Calu3 (cell line): ENCODE measurements around the gene DDX17. TPM values are rescaled to one million over a fixed set of nuclear protein-coding genes. Genes with fewer than 3 reads are reported as not detected.

Source experiments
- BruUV-seq: library from RNA; stranded (reverse); fragments of 400-500 nt; replicated peaks from 2 replicates; lab custom pipeline; 2021; lab: Mats Ljungman, UMichigan
- CTCF ChIA-PET: fragments of 300-600 bp; sonication (Branson Sonifier 250); formaldehyde crosslinking; loops from one replicate; lab custom pipeline; 2022; ENCODE audit warnings: antibody characterized with exemption; lab: Charles Lee
- DNase-seq: peaks from one replicate; pipeline ENCODE4 v3.0.0; 2022
- H3K27ac Mint-ChIP-seq: one replicate; pipeline ENCODE4 v1.8.0; 2022; ENCODE audit warnings: mixed read lengths; ENCODE audit not compliant: unreplicated experiment
- H3K27me3 Mint-ChIP-seq: one replicate; pipeline ENCODE4 v1.8.0; 2022; ENCODE audit warnings: mixed read lengths; ENCODE audit not compliant: unreplicated experiment
- H3K36me3 Mint-ChIP-seq: one replicate; pipeline ENCODE4 v1.8.0; 2022; ENCODE audit warnings: mild to moderate bottlenecking, moderate library complexity, mixed read lengths; ENCODE audit not compliant: insufficient read depth, unreplicated experiment
- H3K4me1 Mint-ChIP-seq: one replicate; pipeline ENCODE4 v1.8.0; 2022; ENCODE audit warnings: mild to moderate bottlenecking, low read depth, mixed read lengths; ENCODE audit not compliant: unreplicated experiment
- H3K4me3 Mint-ChIP-seq: one replicate; pipeline ENCODE4 v1.8.0; 2022; ENCODE audit warnings: mild to moderate bottlenecking, low read depth, moderate library complexity, mixed read lengths; ENCODE audit not compliant: unreplicated experiment
- H3K9me3 Mint-ChIP-seq: one replicate; pipeline ENCODE4 v1.8.0; 2022; ENCODE audit warnings: low read depth, mixed read lengths; ENCODE audit not compliant: unreplicated experiment
- intact Hi-C: fragments of 100-400 bp; cut with micrococcal nuclease; formaldehyde crosslinking; loops from one replicate; pipeline ENCODE4 v1.10.0; 2022; ENCODE audit not compliant: unreplicated experiment
- total RNA-seq: library from RNA; stranded (reverse); gene quantifications from 2 replicates; pipeline ENCODE4 v1.2.3, GENCODE V29; 2022
- TF ChIP-seq, protein P1 (sequence below): fragments of 200-600 bp; IDR thresholded peaks from one replicate; pipeline ENCODE4 v1.8.0; 2022; ENCODE audit warnings: antibody characterized with exemption; ENCODE audit not compliant: unreplicated experiment

DDX17 gene
- total RNA-seq, 1 experiment from 2014 or later, result 342 TPM

DNA sequence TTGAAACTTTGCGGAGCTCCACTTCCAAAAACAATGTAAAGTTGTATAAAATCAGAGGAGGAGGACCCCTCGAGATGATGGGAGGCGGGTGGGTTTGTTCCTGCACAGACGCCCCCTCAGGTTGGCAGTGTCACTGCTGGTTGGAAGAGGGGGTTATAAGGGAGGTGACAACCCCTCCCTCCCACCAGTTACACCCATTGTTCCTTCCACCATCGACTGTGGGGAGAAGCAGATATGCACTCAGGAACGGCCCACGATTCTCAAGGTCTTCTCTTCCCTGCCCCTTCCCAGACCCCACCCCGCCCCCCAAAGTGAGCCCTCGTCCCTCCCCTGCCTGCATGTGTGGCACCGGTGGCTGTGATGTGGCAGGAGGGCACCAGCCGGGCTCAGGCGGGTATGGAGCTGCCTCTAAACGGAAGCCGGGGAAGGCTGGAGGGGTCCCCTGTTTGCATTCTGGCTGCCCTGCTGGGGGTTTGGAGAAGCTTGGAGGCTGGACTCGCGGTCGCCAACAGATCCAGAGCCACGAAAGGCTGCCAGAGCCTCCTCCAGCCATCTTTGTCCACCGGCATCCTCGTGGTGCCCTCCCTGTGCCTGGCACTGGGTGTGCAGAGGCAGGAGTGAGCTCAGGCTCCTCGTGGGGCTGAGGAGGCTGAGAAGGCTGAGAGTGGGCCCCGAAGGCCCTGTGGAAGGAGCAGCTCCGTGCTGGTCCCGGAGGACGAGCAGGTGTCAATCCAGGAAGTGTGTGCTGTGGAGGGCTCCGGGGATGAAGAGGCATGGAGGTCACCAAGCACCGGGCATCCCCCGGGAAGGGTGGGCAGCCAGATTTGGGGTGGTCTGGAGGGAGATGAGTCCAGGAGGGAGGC lies 37.4 kb downstream of the DDX17 start:
- CTCF ChIA-PET, result interaction anchor here (0.9 kb wide), 1 partner anchor 21 kb away, joined by 8 read pairs; no protein-coding TSS in a partner anchor
- H3K27ac Mint-ChIP-seq, result no peak overlapping the region
- H3K9me3 Mint-ChIP-seq, result no peaks in the 10 kb centered on the region
- H3K4me1 Mint-ChIP-seq, result no peaks in the 10 kb centered on the region
- DNase-seq, result no peak
- intact Hi-C loops, result no loop called here
- BruUV-seq, result TSS peak; percentile 40
- TF ChIP-seq, protein P1, sequence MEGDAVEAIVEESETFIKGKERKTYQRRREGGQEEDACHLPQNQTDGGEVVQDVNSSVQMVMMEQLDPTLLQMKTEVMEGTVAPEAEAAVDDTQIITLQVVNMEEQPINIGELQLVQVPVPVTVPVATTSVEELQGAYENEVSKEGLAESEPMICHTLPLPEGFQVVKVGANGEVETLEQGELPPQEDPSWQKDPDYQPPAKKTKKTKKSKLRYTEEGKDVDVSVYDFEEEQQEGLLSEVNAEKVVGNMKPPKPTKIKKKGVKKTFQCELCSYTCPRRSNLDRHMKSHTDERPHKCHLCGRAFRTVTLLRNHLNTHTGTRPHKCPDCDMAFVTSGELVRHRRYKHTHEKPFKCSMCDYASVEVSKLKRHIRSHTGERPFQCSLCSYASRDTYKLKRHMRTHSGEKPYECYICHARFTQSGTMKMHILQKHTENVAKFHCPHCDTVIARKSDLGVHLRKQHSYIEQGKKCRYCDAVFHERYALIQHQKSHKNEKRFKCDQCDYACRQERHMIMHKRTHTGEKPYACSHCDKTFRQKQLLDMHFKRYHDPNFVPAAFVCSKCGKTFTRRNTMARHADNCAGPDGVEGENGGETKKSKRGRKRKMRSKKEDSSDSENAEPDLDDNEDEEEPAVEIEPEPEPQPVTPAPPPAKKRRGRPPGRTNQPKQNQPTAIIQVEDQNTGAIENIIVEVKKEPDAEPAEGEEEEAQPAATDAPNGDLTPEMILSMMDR, result peak; percentile 13
- H3K4me3 Mint-ChIP-seq, result peak overlapping the region; percentile 77
- peaks cover 13% of the 10 kb centered on the region for H3K36me3 Mint-ChIP-seq
- H3K27me3 Mint-ChIP-seq, result peaks cover 22% of the 10 kb centered on the region

DNA sequence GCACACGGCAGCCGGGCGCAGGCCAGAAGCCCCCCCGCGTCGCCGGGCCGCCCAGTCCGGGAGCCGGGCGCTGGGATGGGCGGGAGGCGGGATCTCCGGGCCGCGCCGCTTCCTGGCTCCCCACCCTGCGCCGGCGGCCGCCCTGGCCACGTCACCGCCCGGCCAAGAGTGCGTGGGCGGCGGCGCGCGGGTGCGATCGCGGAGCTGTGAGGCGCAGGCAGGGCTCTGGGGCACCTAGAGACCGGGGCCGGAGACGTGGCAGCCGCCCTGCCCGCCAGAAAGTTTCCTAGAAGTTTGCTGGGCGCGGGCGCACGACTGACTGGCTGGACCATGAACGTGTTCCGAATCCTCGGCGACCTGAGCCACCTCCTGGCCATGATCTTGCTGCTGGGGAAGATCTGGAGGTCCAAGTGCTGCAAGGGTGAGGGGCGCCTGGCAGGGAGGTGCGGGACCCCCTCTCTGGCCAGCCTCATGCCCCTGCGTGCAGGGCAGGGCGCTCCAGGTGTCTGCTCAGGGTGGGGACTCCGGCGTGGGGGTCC lies 38.1 kb downstream of the DDX17 start, which contains the start of gene KDELR3:
TSS of gene KDELR3 (plus strand) at position 193 of the 539 bp plus-strand sequence. CDS start at position 331, 138 bp downstream.
- Mint-ChIP-seq H3K27me3 (peaks cover 29% of the 10 kb centered on the region), H3K4me1 (no peaks in the 10 kb centered on the region), H3K9me3 (no peaks in the 10 kb centered on the region), H3K4me3 (peak within 1 kb of the TSS; percentile 77), H3K36me3 (peaks cover 13% of the 10 kb centered on the region), H3K27ac (peak within 1 kb of the TSS; percentile 87)
- intact Hi-C loops, result no loop called here
- peak; percentile 68 for DNase-seq
- TF ChIP-seq, protein P1, result no peak
- CTCF ChIA-PET, result interaction anchor here (0.9 kb wide), 1 partner anchor 20 kb away, joined by 8 read pairs; no protein-coding TSS in a partner anchor
- BruUV-seq, result no TSS peak

DNA sequence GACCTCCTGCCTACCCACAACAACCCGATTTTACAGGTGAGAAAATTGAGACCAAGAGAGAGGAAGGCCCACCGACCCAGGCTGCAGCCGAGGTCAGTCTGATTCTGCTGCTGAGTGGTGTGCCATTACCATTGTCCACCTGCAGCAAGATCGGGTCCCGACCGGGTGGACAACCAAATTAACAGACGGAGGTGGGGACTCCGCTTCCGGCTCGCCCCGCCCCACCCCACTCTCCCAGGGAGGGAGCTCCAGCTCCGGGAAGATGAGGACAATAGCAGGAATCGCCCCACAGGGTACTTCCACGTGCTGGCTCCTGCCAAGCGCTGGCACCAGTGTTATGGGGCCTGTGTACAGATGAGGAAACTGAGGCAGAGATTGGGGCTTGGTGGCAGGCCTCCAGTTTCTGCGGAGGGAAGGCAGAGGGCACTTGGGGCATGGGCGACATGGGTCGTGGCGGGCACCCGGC lies 38.6 kb downstream of the DDX17 start:
- Mint-ChIP-seq H3K27ac (peak overlapping the region; percentile 87), H3K4me3 (peak overlapping the region; percentile 77), H3K9me3 (no peaks in the 10 kb centered on the region), H3K4me1 (no peaks in the 10 kb centered on the region), H3K36me3 (peaks cover 13% of the 10 kb centered on the region), H3K27me3 (peaks cover 34% of the 10 kb centered on the region)
- CTCF ChIA-PET, result interaction anchor here (0.9 kb wide), 1 partner anchor 19 kb away, joined by 8 read pairs; no protein-coding TSS in a partner anchor
- DNase-seq, result peak; percentile 35
- intact Hi-C loops, result no loop called here
- BruUV-seq, result no TSS peak
- TF ChIP-seq, protein P1, result no peak

DNA sequence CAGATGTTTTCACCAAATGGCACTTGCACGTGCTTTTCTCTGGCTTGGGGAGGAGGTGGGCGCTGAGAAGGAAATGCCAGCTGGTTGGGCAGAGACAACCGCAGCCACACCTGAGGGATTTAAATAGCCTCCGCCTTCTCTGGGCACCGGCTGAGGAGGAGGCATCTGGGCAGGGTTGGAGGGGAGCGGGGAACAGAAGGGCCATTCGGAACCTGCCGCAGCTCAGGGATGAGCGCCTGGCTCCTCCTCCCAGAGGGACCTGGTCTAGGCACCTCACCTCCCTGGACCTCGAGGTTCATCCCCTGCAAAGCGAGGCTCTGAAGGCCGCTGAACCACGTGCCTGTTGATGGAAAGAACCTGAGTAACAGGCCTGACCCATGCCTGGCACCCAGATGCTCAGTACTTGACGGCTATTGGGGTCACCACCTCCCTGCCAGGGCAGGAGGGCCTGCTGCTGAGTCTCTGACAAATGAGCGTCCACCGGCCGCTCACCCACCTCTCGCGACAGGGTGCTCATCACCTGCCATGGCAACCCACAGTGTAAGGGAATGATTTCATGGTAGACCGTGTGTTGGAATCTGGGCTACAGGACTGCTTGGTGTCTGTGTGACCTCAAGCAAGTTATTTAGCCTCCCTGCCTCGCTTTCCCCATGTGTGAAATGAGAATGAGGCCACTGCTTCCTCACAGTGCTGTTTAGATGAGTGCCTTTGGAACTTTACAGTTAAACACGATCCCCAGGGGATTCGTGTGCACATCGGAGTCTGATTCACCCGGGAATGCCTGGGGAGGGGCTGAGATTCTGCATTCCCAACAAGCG lies 40.2 kb downstream of the DDX17 start:
- H3K27ac Mint-ChIP-seq, result no peak overlapping the region
- intact Hi-C loops, result no loop called here
- TF ChIP-seq, protein P1, result no peak
- CTCF ChIA-PET, result no interaction called here
- peaks cover 19% of the 10 kb centered on the region for H3K36me3 Mint-ChIP-seq
- no TSS peak for BruUV-seq
- DNase-seq, result no peak
- peak overlapping the region; percentile 77 for H3K4me3 Mint-ChIP-seq
- peaks cover 11% of the 10 kb centered on the region for H3K4me1 Mint-ChIP-seq
- H3K9me3 Mint-ChIP-seq, result no peaks in the 10 kb centered on the region
- peaks cover 50% of the 10 kb centered on the region for H3K27me3 Mint-ChIP-seq
